ENCODE data around the gene ARHGAP22.

- no peak for TF ChIP-seq REST (IDR thresholded peaks at IDR 0.05; ENCODE audit: insufficient read depth in 1 of 2, low read depth in 2 of 2, low read length in 2 of 2)
- no peak for TF ChIP-seq TAF1 (IDR thresholded peaks at IDR 0.05; ENCODE audit: borderline replicate concordance, insufficient read depth, low read length)
- TF ChIP-seq POLR2AphosphoS5 (IDR thresholded peaks at IDR 0.05; ENCODE audit: low read depth, low read length) = no peak
- no peak for TF ChIP-seq SIN3A (IDR thresholded peaks at IDR 0.05; ENCODE audit: borderline replicate concordance, insufficient read depth, low read length)
- no peak for TF ChIP-seq FOXP2 (optimal IDR thresholded peaks at IDR 0.05; ENCODE audit: borderline replicate concordance, extremely low read depth, extremely low read length, insufficient read depth)
These were observed 5.7 kb downstream of the ARHGAP22 start for GRCh38 chr10:48598936-48599829.

Data from PFSK-1 (cell line).